Neural cell (in vitro differentiated cells): ENCODE data around the gene TBC1D9B. TPM values are rescaled to one million over a fixed set of nuclear protein-coding genes. Genes with fewer than 3 reads are reported as not detected.

Source experiments
- H2AFZ ChIP-seq: fragments of 200-600, 300-800 bp; sonication (generic), shearing (Covaris generic); 2 replicates; pipeline ENCODE4 v1.6.0; 2014; ENCODE audit warnings: low read depth, mild to moderate bottlenecking, antibody characterized with exemption, low read length, moderate library complexity
- H3F3A ChIP-seq: fragments of 200-600 bp; shearing (Covaris generic); 2 replicates; pipeline ENCODE4 v1.6.1; 2016; ENCODE audit warnings: mild to moderate bottlenecking, moderate library complexity, mixed read lengths, antibody characterized with exemption, low read length; ENCODE audit not compliant: insufficient read depth, poor library complexity, severe bottlenecking
- H3K27ac ChIP-seq: fragments of 200-600, 300-800 bp; sonication (generic), shearing (Covaris generic); 2 replicates; pipeline ENCODE4 v1.5.1; 2014; ENCODE audit warnings: mild to moderate bottlenecking, low read length, moderate library complexity
- H3K27me3 ChIP-seq: fragments of 300-800, 200-600 bp; sonication (generic), shearing (Covaris generic); 2 replicates; pipeline ENCODE4 v1.6.0; 2014; ENCODE audit warnings: mild to moderate bottlenecking, low read depth, low read length, moderate library complexity; ENCODE audit not compliant: insufficient read depth
- H3K36me3 ChIP-seq: fragments of 300-800, 200-600 bp; sonication (generic), shearing (Covaris generic); 2 replicates; pipeline ENCODE4 v1.5.1; 2014; ENCODE audit warnings: mild to moderate bottlenecking, antibody characterized with exemption, low read length, moderate library complexity; ENCODE audit not compliant: insufficient read depth
- H3K4me2 ChIP-seq: fragments of 300-800, 200-600 bp; sonication (generic), shearing (Covaris generic); 2 replicates; pipeline ENCODE4 v1.6.0; 2014; ENCODE audit warnings: mild to moderate bottlenecking, low read length
- H3K4me3 ChIP-seq: fragments of 300-800, 200-600 bp; sonication (generic), shearing (Covaris generic); 2 replicates; pipeline ENCODE4 v1.5.1; 2014; ENCODE audit warnings: mild to moderate bottlenecking, low read length, moderate library complexity
- H3K79me2 ChIP-seq: fragments of 200-600 bp; shearing (Covaris generic); replicated peaks from 2 replicates; pipeline ENCODE4 v1.6.0; 2014; ENCODE audit warnings: mild to moderate bottlenecking, low read length, moderate library complexity; ENCODE audit not compliant: insufficient read depth
- H3K9ac ChIP-seq: fragments of 300-800, 200-600 bp; sonication (generic), shearing (Covaris generic); 2 replicates; pipeline ENCODE4 v1.6.1; 2016; ENCODE audit warnings: mild to moderate bottlenecking, low read length, mixed read lengths
- H3K9me2 ChIP-seq: fragments of 200-600 bp; shearing (Covaris generic); 2 replicates; pipeline ENCODE4 v1.6.1; 2016; ENCODE audit warnings: mild to moderate bottlenecking, low read length, mixed read lengths; ENCODE audit not compliant: insufficient read depth
- H3K9me3 ChIP-seq: fragments of 200-600, 300-800 bp; sonication (generic), shearing (Covaris generic); 2 replicates; pipeline ENCODE4 v1.6.1; 2016; ENCODE audit warnings: mild to moderate bottlenecking, mixed run types, low read length, moderate library complexity, mixed read lengths
- H4K20me1 ChIP-seq: fragments of 200-600 bp; shearing (Covaris generic); 2 replicates; pipeline ENCODE4 v1.6.1; 2016; ENCODE audit warnings: mild to moderate bottlenecking, mixed run types; ENCODE audit not compliant: insufficient read depth
- EP300 ChIP-seq: fragments of 450-650 bp; conservative IDR thresholded peaks from 2 replicates; pipeline ENCODE4 v1.6.1; 2014; ENCODE audit warnings: antibody characterized with exemption, mild to moderate bottlenecking, moderate library complexity; ENCODE audit not compliant: poor library complexity, severe bottlenecking
- EZH2 ChIP-seq: fragments of 200-600, 300-800 bp; shearing (Covaris generic), sonication (generic); IDR thresholded peaks from 2 replicates; pipeline ENCODE4 v1.6.1; 2014; ENCODE audit warnings: antibody characterized with exemption, low read length, borderline replicate concordance, mild to moderate bottlenecking; ENCODE audit not compliant: insufficient read depth, poor library complexity, severe bottlenecking
- MXI1 ChIP-seq: fragments of 450-650 bp; conservative IDR thresholded peaks from 2 replicates; pipeline ENCODE4 v1.6.1; 2014; ENCODE audit warnings: antibody characterized with exemption, mild to moderate bottlenecking; ENCODE audit not compliant: poor library complexity, severe bottlenecking
- POLR2AphosphoS5 ChIP-seq: IDR thresholded peaks from 2 replicates; pipeline ENCODE4 v1.6.1; 2012
- RAD21 ChIP-seq: fragments of 450-650 bp; conservative IDR thresholded peaks from 2 replicates; pipeline ENCODE4 v1.6.1; 2014; ENCODE audit warnings: antibody characterized with exemption, mild to moderate bottlenecking, moderate library complexity
- REST ChIP-seq: IDR thresholded peaks from 2 replicates; pipeline ENCODE4 v1.6.1; 2012; ENCODE audit warnings: borderline replicate concordance
- SMC3 ChIP-seq: fragments of 450-650 bp; conservative IDR thresholded peaks from 2 replicates; pipeline ENCODE4 v1.6.1; 2014; ENCODE audit warnings: antibody characterized with exemption, mild to moderate bottlenecking, moderate library complexity; ENCODE audit not compliant: poor library complexity
- TAF1 ChIP-seq: IDR thresholded peaks from 2 replicates; pipeline ENCODE4 v1.6.1; 2012; ENCODE audit warnings: low read depth
- polyA plus RNA-seq: library from polyadenylated mRNA; depleted of rRNA; stranded (reverse); fragments of >200 nt; gene quantifications from 2 replicates; pipeline ENCODE4 v1.2.3, GENCODE V29; 2014
- TF ChIP-seq, protein P1 (sequence below): fragments of 450-650 bp; IDR thresholded peaks from 2 replicates; pipeline ENCODE4 v1.5.1; 2014; ENCODE audit warnings: antibody characterized with exemption, mild to moderate bottlenecking, moderate library complexity; ENCODE audit not compliant: poor library complexity, severe bottlenecking

TBC1D9B gene
- polyA plus RNA-seq, 1 donor from 2014 or later, result 50.7 TPM

GRCh38 chr5:179875741-179876609, 31.7 kb downstream of the TBC1D9B start:
- H3K36me3 ChIP-seq, result no peaks in the 10 kb centered on the region
- no peaks in the 10 kb centered on the region for H3K9me3 ChIP-seq
- H3K9ac ChIP-seq, result no peak overlapping the region
- H3K79me2 ChIP-seq, result no peaks in the 10 kb centered on the region
- H3K9me2 ChIP-seq, result no peaks in the 10 kb centered on the region
- TF ChIP-seq MXI1 (no peak), POLR2AphosphoS5 (no peak)
- no peaks in the 10 kb centered on the region for H3K27me3 ChIP-seq
- H2AFZ ChIP-seq, result no peak overlapping the region
- no peaks in the 10 kb centered on the region for H3F3A ChIP-seq
- no peaks in the 10 kb centered on the region for H4K20me1 ChIP-seq
- no peak overlapping the region for H3K4me2 ChIP-seq
- no peak overlapping the region for H3K27ac ChIP-seq
- no peak overlapping the region for H3K4me3 ChIP-seq

DNA sequence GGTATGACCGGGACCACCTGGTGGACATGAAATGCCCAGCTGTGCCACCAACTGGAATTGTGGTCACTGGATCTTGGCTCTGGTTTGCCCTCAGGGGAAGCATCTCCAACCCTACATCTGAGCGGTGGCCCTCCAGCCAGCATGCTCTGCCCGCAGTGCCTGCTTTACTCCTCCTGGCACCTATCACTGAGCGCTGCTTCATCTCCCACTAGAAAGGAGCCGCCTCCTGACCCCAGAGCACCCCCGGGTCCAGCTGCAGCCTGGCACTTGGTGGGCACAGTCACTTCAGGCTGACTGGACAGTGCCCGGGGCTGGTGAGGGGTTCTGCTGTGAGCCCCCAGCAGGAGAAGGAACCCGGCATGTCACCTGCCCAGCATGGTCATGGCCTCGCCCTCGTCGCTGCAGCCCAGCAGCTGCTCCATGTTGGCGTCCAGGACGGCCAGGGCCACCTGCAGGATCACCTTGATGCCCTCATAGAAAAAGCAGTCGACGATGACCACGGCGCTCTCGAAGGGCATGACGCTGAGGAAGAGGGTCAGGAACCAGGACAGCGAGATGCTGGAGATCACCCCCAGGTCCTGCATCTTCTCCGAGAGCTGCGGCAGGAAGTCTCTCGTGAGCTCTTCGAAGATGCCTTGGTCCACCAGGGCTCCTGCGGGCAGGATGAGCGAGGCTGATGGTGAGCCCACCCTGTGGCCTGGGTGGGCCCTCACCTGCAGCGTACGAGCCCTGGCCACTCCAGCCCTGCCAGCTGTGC, 33.0 kb downstream of the TBC1D9B start:
- Histone ChIP-seq H3K4me3 (no peak overlapping the region), H3K4me2 (no peak overlapping the region), H3F3A (no peaks in the 10 kb centered on the region), H3K9me3 (no peaks in the 10 kb centered on the region), H2AFZ (no peak overlapping the region), H4K20me1 (no peaks in the 10 kb centered on the region), H3K27ac (no peak overlapping the region), H3K9me2 (no peaks in the 10 kb centered on the region), H3K27me3 (no peaks in the 10 kb centered on the region), H3K79me2 (no peaks in the 10 kb centered on the region), H3K9ac (no peak overlapping the region), H3K36me3 (peaks cover under 1% of the 10 kb centered on the region)
- TF ChIP-seq EZH2 (no peak), TAF1 (no peak), RAD21 (no peak), MXI1 (no peak), REST (no peak), EP300 (no peak), POLR2AphosphoS5 (no peak), SMC3 (no peak)
- TF ChIP-seq, protein P1, sequence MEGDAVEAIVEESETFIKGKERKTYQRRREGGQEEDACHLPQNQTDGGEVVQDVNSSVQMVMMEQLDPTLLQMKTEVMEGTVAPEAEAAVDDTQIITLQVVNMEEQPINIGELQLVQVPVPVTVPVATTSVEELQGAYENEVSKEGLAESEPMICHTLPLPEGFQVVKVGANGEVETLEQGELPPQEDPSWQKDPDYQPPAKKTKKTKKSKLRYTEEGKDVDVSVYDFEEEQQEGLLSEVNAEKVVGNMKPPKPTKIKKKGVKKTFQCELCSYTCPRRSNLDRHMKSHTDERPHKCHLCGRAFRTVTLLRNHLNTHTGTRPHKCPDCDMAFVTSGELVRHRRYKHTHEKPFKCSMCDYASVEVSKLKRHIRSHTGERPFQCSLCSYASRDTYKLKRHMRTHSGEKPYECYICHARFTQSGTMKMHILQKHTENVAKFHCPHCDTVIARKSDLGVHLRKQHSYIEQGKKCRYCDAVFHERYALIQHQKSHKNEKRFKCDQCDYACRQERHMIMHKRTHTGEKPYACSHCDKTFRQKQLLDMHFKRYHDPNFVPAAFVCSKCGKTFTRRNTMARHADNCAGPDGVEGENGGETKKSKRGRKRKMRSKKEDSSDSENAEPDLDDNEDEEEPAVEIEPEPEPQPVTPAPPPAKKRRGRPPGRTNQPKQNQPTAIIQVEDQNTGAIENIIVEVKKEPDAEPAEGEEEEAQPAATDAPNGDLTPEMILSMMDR, result no peak
